GM21619 (cell line): Measurements from ENCODE around the gene LAIR1.
"Not testable (repeated sequence)": the region's sequence is repeated elsewhere in the genome, so short reads cannot be mapped to it uniquely, and the experiment has no call there.

Experiments used
- ATAC-seq: cut with Tn5 transposase; IDR thresholded peaks from one replicate; pipeline ENCODE4 v1.9.1; 2021; ENCODE audit not compliant: unreplicated experiment

LAIR1 gene

DNA sequence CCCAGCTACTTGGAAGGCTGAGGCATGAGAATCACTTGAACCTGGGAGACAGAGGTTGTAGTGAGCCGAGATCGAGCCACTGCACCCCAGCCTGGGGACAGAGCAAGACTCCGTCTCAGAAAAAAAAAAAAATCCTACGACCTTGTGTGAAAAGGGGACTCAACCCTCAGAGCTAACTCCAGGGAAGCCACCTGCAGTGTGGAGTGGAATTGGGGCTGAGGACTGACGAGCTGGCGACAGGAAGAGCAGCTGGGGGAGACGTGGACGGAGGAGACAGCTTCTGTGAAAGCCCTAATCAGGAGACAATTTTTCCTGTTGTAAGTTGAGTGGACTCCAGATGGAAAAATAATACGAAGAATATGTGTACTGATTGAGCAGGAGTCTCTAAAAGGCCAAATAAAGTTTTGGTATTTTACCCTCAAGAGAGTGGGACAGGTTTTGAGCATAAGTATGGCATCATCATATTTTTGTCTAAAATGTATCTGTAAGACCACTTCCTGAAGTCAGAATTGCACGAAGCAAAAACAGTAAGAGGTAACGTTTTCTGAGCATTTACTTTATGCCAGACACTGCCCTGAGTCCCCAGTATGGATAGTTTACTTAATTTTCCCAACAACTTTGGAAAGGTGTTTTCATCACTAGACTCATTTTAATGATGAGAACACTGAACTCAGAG lies 12.0 kb upstream of the LAIR1 start:
- no peak for ATAC-seq

- ATAC-seq, result not testable (repeated sequence)
These were observed 10.6 kb upstream of the LAIR1 start for GRCh38 chr19:54375181-54375938.

- ATAC-seq, result no peak
These were observed 9.3 kb upstream of the LAIR1 start for GRCh38 chr19:54373781-54374631.

- not testable (repeated sequence) for ATAC-seq
These were observed 6.7 kb upstream of the LAIR1 start for GRCh38 chr19:54371453-54371852.

DNA sequence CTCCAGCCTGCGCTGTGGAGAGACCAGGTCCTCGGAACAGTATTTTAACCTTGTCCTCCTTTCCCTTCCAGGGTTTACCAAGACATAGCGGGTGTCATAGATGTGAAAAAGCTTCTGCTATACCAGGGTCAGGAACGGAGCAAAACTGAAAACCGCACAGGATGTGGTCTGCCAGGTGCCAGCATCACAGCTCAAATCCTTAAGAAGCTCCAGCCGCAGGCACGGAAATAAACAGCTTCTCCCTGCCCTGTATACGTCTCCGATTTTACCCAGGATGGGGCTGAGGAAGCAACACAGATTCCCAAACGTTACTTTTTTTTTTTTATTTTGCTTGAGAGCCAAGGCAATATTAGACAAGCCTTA lies 5.7 kb upstream of the LAIR1 start:
- not testable (repeated sequence) for ATAC-seq

DNA sequence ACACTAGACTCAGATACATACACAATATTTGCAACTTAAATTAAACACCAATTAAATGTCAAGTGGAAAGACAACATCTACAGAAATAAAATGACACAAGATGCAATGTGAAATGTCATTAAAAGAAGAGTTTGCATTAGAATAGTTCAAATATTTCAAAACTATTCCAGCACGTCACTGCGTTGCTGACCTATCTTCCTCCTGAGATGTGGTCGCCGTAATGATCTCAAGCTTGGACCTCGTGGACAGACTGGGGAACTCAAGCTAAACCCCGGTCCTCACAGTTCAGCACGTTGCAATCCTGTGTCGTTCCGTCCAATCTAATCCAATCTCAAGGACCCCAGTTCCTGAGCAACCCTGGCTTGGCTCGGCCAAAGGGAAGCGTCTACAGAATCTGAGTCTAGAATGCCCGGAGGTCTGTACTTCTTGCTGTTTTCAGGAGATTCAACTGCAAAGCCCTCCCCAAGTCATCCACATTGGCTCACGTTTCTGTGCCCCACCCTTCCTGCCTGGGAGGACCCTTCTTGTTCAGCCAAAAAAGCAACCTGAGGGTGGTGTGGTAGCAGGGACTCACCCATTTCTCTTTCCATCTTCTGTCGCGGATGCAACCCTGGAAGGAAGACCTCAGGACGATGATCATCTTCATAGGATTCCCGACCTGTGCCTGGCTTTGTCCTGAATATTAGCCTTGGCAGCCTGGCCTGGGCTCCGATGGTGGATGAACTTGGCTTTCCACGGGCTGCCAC lies 5.1 kb upstream of the LAIR1 start:
- not testable (repeated sequence) for ATAC-seq

DNA sequence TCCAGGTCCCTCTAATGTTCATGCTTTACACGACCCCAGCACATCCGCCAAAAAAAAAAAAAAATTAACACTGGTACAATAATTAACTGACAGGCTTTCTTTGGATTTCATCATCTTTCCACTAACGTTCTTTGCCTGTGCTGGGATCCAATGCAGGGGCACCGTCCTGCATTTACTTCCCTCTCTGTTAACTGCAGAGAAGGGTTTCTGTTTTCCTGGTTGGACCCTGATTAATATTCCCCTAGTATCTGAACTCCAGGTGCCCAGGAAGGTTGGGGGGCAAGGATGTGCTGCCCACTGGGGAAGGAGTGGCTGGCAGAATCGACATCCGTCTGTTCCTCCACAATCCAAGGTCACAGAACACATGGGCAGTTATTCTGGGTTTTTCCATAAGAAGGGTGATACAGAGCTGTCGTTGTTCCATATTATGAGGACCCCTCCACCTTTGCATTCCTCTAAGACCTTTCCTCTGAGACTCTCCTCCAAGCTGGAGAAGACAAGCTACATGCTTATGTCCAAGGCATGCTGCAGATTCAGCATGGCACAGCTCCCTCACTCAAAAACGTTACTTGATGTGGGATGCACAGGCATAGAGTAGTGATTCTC lies 4.5 kb upstream of the LAIR1 start:
- no peak for ATAC-seq

DNA sequence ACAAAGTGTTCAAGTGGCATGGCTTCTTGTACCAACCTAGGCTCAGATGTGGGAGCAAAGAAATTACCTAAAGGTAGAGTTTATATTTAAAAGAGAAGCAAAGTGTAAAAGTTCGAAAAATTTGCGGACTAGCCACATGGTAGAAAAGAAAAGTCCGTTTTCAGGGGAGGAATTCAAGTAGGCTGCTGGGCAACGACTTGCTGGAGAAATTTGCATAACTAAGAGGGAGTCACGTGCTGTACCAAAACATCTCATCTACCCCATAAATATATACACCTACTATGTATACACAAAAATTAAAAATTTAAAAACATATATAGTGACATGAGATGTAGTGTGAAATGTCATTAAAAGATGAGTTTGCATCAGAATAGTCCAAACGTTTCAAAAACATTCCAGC lies 2.1 kb upstream of the LAIR1 start:
- no peak for ATAC-seq

- ATAC-seq, result not testable (repeated sequence)
These were observed 1.1 kb upstream of the LAIR1 start for GRCh38 chr19:54365798-54366197.

GRCh38 chr19:54361680-54362422 lies 2.9 kb downstream of the LAIR1 start:
- ATAC-seq, result not testable (repeated sequence)

- ATAC-seq, result peak; percentile 65
These were observed 5.4 kb downstream of the LAIR1 start for GRCh38 chr19:54359149-54359820.

- ATAC-seq, result no peak
These were observed 7.3 kb downstream of the LAIR1 start for GRCh38 chr19:54357381-54357780.

DNA sequence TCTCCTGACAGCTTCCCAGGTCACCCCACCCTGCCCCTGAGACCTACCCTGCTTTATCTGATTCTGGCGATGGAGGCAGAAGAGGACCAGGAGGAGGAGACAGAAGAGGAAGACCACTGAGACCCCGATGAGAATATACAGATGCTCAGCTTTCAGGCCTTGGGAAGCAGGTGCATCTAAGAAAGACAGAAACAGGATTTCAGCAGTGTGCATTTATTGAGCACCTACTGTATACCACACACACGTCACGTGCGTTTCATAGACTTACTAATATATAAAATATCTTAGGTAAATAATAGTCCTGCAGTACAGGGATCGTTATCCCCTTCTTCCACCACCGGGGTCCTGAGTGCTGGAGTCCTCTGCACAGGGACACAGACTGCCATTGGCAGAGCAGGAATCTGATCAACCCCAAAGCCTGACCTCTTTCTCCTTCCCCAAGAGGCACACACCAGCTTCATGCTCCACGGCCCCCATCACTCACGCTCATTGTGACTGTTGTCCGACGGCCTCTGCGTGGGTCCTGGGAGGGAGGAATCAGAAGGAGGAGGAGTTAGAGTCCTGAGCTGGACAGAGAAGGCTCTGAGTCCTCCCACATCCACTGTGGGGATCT lies 8.2 kb downstream of the LAIR1 start:
- no peak for ATAC-seq

- no peak for ATAC-seq
These were observed 9.1 kb downstream of the LAIR1 start for GRCh38 chr19:54355675-54356074.

GRCh38 chr19:54354761-54355160 lies 10.0 kb downstream of the LAIR1 start:
- ATAC-seq, result no peak

DNA sequence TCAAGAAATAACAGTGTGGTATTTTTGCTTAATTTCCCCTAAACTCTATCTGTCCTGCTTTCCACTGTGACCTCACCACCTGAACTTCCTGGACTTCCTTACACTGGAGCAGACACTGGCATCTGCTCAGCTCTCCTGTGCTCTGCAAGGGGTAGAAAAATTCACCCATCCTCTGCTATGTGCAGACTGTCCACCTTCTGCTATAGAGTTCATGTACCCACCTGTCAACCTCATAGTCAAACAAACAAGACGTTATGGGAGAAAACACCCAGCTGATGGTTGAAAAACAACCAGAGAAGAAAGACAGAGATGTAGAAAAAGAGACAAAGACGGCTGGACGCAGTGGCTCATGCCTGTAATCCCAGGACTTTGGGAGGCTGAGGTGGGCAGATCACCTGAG lies 12.2 kb downstream of the LAIR1 start:
- no peak for ATAC-seq

GRCh38 chr19:54352041-54352440 lies 12.7 kb downstream of the LAIR1 start:
- no peak for ATAC-seq

- no peak for ATAC-seq
These were observed 13.3 kb downstream of the LAIR1 start for GRCh38 chr19:54351474-54351873.

DNA sequence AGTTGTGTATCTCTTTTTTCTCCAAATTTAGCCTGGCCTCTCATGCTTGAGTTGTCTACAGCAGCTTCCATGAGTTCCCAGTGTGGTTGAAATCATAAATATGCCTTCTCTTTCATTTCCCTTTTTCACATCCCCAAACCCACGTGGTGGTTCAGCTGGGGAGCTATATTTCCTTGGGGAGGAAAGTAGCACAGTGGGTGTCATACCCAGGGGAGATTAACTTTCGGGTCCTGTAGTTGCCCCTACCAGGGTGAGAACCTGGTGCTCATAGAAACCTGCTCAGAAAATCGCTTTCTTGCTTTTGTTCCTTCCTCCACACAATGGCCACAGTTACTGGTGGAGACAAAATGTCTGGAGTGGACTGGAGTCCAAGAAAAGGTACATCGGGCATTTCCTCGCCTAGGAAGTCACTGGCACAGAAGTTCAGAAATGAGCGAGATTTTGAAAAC lies 18.8 kb downstream of the LAIR1 start:
- no peak for ATAC-seq
